Osteocyte (in vitro differentiated cells): ENCODE results near the gene NT5DC3. TPM values are rescaled to one million over a fixed set of nuclear protein-coding genes. Genes with fewer than 3 reads are reported as not detected.

Experiments used
- DNase-seq: peaks from one replicate; pipeline ENCODE4 v3.0.0; 2021; ENCODE audit warnings: mixed read lengths; ENCODE audit not compliant: unreplicated experiment; ENCODE audit errors: extremely low spot score
- H3K27ac Mint-ChIP-seq: one replicate; pipeline ENCODE4 v1.8.0; 2021; ENCODE audit warnings: mild to moderate bottlenecking, mixed read lengths; ENCODE audit not compliant: unreplicated experiment
- H3K27me3 Mint-ChIP-seq: one replicate; pipeline ENCODE4 v1.8.0; 2021; ENCODE audit warnings: mixed read lengths; ENCODE audit not compliant: unreplicated experiment
- H3K36me3 Mint-ChIP-seq: one replicate; pipeline ENCODE4 v1.8.0; 2021; ENCODE audit warnings: mixed read lengths; ENCODE audit not compliant: unreplicated experiment
- H3K4me1 Mint-ChIP-seq: one replicate; pipeline ENCODE4 v1.8.0; 2021; ENCODE audit warnings: mixed read lengths; ENCODE audit not compliant: unreplicated experiment
- H3K4me3 Mint-ChIP-seq: one replicate; pipeline ENCODE4 v1.8.0; 2021; ENCODE audit warnings: mild to moderate bottlenecking, moderate library complexity, mixed read lengths; ENCODE audit not compliant: unreplicated experiment
- H3K9me3 Mint-ChIP-seq: one replicate; pipeline ENCODE4 v1.8.0; 2021; ENCODE audit warnings: mixed read lengths; ENCODE audit not compliant: unreplicated experiment
- total RNA-seq: library from RNA; stranded (reverse); gene quantifications from 2 replicates; pipeline ENCODE4 v1.2.1, GENCODE V29; 2021
- TF ChIP-seq, protein P1 (sequence below): fragments of 200-600 bp; sonication (generic); IDR thresholded peaks from 2 replicates; pipeline ENCODE4 v1.5.0; 2021; ENCODE audit warnings: antibody characterized with exemption, mild to moderate bottlenecking, moderate library complexity

The NT5DC3 gene
- total RNA-seq, 1 donor from 2014 or later: 12.5 TPM

DNA sequence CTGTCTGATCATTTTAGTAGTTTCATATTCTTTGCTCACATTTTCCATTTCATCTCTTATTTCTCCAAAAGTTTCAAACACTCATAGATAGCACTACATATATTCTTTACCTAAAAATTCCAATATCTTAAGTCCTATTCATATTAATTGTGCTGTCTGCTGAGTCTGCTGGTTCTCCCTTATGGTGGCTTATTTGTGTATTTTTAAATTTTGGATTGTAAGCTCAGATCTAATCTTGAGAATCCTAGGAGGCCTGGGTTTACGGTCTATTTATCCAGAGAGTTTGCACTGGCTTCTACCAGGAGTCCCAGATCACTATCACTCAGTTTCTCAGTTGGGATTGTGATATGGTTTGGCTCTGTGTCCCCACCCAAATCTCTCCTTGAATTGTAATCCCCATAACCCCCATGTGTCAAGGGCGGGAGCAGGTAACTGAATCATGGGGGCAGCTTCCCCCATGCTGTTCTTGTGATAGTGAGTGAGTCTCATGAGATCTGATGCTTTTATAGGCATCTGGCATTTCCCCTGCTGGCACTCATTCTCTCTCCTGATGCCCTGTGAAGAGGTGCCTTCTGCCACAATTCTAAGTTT lies 10.2 kb downstream of the NT5DC3 start:
- no peaks in the 10 kb centered on the region for H3K27me3 Mint-ChIP-seq
- TF ChIP-seq, protein P1, sequence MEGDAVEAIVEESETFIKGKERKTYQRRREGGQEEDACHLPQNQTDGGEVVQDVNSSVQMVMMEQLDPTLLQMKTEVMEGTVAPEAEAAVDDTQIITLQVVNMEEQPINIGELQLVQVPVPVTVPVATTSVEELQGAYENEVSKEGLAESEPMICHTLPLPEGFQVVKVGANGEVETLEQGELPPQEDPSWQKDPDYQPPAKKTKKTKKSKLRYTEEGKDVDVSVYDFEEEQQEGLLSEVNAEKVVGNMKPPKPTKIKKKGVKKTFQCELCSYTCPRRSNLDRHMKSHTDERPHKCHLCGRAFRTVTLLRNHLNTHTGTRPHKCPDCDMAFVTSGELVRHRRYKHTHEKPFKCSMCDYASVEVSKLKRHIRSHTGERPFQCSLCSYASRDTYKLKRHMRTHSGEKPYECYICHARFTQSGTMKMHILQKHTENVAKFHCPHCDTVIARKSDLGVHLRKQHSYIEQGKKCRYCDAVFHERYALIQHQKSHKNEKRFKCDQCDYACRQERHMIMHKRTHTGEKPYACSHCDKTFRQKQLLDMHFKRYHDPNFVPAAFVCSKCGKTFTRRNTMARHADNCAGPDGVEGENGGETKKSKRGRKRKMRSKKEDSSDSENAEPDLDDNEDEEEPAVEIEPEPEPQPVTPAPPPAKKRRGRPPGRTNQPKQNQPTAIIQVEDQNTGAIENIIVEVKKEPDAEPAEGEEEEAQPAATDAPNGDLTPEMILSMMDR: no peak
- peaks cover 3% of the 10 kb centered on the region for H3K36me3 Mint-ChIP-seq
- peaks cover 45% of the 10 kb centered on the region for H3K4me1 Mint-ChIP-seq
- no peak for DNase-seq
- H3K9me3 Mint-ChIP-seq: peaks cover 10% of the 10 kb centered on the region
- H3K27ac Mint-ChIP-seq: peak overlapping the region; percentile 9
- H3K4me3 Mint-ChIP-seq: no peak overlapping the region

DNA sequence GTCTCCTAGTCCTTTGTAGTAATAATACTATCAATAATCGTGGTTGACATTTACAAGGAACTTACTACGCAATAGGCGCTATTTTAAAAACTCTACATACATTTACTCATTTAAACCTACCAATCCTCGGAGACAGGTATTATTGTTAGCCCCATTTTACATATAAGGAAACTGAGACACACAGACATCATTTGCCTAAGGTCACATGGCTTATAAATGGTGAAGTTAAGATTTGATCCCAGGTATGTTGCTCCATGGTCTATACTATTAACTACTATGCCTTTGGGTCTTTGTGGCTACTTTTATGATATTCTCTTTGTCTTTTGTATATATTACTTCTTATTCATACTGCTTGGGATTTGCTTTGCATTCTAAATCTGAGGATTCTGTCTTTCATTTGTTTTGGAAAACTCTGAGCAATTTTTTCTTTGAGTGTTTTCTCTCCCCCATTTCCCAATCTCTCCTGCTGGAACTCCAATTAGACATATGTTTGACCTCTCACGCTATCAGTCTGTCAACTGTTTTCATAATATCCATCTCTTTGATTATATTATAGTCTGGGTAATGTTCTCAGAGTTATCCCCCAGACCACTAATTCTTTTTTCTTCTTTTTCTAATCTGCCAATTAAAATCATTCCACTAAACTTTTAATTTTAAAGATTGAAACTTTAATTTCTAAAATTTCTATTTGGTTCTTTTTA lies 10.9 kb downstream of the NT5DC3 start:
- H3K4me3 Mint-ChIP-seq: no peak overlapping the region
- no peaks in the 10 kb centered on the region for H3K27me3 Mint-ChIP-seq
- peaks cover 42% of the 10 kb centered on the region for H3K4me1 Mint-ChIP-seq

DNA sequence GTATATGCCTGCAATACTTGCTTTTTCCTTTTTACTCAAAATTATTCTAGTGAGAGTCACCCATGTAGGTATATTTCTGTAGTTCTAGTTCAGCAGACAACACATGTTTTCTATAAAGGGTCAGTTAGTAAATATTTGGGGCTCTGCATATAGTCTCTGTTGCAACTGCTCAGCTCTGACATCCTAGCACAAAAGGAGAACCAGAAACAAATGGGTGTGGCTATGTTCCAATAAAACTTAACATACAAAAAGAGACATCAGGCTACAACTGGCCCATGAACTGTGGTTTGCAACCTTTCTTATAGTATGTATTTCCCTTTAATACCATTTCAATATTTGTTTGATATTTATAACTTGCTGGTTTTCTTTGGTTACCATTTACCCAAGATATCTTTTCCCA lies 11.9 kb downstream of the NT5DC3 start:
- Mint-ChIP-seq H3K27ac (no peak overlapping the region), H3K4me3 (no peak overlapping the region), H3K4me1 (peaks cover 39% of the 10 kb centered on the region), H3K9me3 (peaks cover 10% of the 10 kb centered on the region), H3K27me3 (no peaks in the 10 kb centered on the region), H3K36me3 (peaks cover 3% of the 10 kb centered on the region)
- TF ChIP-seq, protein P1: no peak
- DNase-seq: no peak

More for the DNA sequence above, 10.9 kb downstream of the NT5DC3 start:
- Mint-ChIP-seq H3K27ac (peak overlapping the region; percentile 9), H3K9me3 (peaks cover 10% of the 10 kb centered on the region), H3K36me3 (peaks cover 3% of the 10 kb centered on the region)
- TF ChIP-seq, protein P1: no peak
- DNase-seq: no peak

DNA sequence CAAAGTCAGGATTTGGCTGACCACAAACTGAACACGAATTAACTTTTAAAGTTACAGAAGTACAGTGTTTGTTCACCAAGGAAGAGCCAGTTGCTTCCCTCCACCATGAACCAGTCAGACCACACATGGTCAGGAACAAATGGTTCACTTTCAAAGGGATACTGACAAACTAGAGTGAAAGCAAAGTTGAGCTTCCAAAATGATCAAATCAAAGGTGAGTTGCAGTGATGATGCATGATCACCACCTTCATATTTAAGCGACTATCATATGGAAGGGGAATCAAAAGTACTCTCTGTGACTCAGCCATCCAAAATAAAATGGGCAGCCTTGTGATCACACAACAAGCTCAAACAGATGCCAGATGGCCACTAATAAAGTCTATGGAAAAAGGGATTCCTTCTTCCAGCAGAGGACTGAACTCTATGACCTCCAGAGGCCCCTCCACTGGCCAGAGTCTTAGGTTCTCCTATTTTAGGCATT lies 13.1 kb downstream of the NT5DC3 start:
- Mint-ChIP-seq H3K4me1 (peaks cover 34% of the 10 kb centered on the region), H3K27me3 (no peaks in the 10 kb centered on the region)
- TF ChIP-seq, protein P1: no peak

DNA sequence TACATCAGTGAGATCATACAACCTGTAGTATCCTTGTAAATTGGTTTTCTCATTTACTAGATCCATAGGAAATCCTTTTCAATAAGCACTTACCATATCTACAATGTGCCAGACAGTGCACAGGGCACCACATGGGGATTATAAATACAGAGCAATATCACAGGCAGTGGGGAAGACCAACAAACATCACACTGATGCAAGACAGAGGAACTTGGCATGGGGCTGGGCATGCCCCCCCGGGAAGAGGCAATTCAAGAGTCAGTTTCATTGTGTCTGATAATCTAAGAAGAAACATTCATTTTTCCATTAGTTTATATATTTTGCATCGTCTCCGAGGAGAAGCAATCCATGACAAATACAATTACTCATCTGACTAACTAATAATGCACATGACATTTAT lies 16.2 kb downstream of the NT5DC3 start:
- TF ChIP-seq, protein P1: no peak
- Mint-ChIP-seq H3K4me1 (peaks cover 49% of the 10 kb centered on the region), H3K4me3 (no peak overlapping the region), H3K9me3 (no peaks in the 10 kb centered on the region), H3K36me3 (no peaks in the 10 kb centered on the region), H3K27me3 (no peaks in the 10 kb centered on the region), H3K27ac (no peak overlapping the region)
- DNase-seq: no peak

More for the DNA sequence above, 13.1 kb downstream of the NT5DC3 start:
- peaks cover 10% of the 10 kb centered on the region for H3K9me3 Mint-ChIP-seq
- no peak overlapping the region for H3K27ac Mint-ChIP-seq
- H3K36me3 Mint-ChIP-seq: peaks cover 3% of the 10 kb centered on the region
- DNase-seq: no peak
- H3K4me3 Mint-ChIP-seq: no peak overlapping the region
